Tongue (tissue), 2 donors: ENCODE results near the gene RCBTB2. TPM values are rescaled to one million over a fixed set of nuclear protein-coding genes. Genes with fewer than 3 reads are reported as not detected.
"Not testable (repeated sequence)": the region's sequence is repeated elsewhere in the genome, so short reads cannot be mapped to it uniquely, and the experiment has no call there.

Experiments used
- DNase-seq: peaks from one replicate; pipeline ENCODE4 v3.0.0-alpha.2; 2015
- total RNA-seq: library from RNA; depleted of rRNA; stranded (reverse); fragments of >200 nt; gene quantifications from one replicate; pipeline ENCODE4 v1.2.3, GENCODE V29; 2014

RCBTB2 gene
- total RNA-seq, 1 donor from 2014 or later, result 43.3 TPM

- DNase-seq, result no peak
Measured at GRCh38 chr13:48493066-48493765, 39.7 kb downstream of the RCBTB2 start.

- peak; percentile 42 for DNase-seq
Measured at GRCh38 chr13:48492470-48493065, 40.3 kb downstream of the RCBTB2 start.

- no peak for DNase-seq
Measured at GRCh38 chr13:48492096-48492440, 40.8 kb downstream of the RCBTB2 start.

GRCh38 chr13:48491423-48492095 is 41.3 kb downstream of the RCBTB2 start:
- DNase-seq, result no peak

- no peak for DNase-seq
Measured at GRCh38 chr13:48490241-48490640, 42.6 kb downstream of the RCBTB2 start.

GRCh38 chr13:48489666-48490065 is 43.2 kb downstream of the RCBTB2 start:
- no peak for DNase-seq

- no peak for DNase-seq
Measured at GRCh38 chr13:48488995-48489394, 43.9 kb downstream of the RCBTB2 start.

GRCh38 chr13:48487968-48488367 is 44.9 kb downstream of the RCBTB2 start:
- DNase-seq, result no peak

- DNase-seq, result no peak
Measured at GRCh38 chr13:48486836-48487235, 46.0 kb downstream of the RCBTB2 start.

GRCh38 chr13:48486362-48486761 is 46.5 kb downstream of the RCBTB2 start:
- no peak for DNase-seq

- no peak for DNase-seq
Measured at GRCh38 chr13:48485432-48485831, 47.4 kb downstream of the RCBTB2 start.

- DNase-seq, result no peak
Measured at GRCh38 chr13:48483575-48483974, 49.3 kb downstream of the RCBTB2 start.

GRCh38 chr13:48478391-48478790 is 54.5 kb downstream of the RCBTB2 start:
- peak; percentile 32 for DNase-seq

- DNase-seq, result no peak
Measured at GRCh38 chr13:48477191-48477855, 55.6 kb downstream of the RCBTB2 start.

GRCh38 chr13:48476686-48477085 is 56.2 kb downstream of the RCBTB2 start:
- DNase-seq, result no peak

GRCh38 chr13:48476215-48476614 is 56.7 kb downstream of the RCBTB2 start:
- no peak for DNase-seq

- DNase-seq, result no peak
Measured at GRCh38 chr13:48475230-48475629, 57.6 kb downstream of the RCBTB2 start.

GRCh38 chr13:48457578-48458242 is 75.2 kb downstream of the RCBTB2 start:
- no peak for DNase-seq

- DNase-seq, result no peak
Measured at GRCh38 chr13:48456546-48456945, 76.3 kb downstream of the RCBTB2 start.

GRCh38 chr13:48451196-48451595 is 81.7 kb downstream of the RCBTB2 start:
- not testable (repeated sequence) for DNase-seq

- DNase-seq, result no peak
Measured at GRCh38 chr13:48449656-48450055, 83.2 kb downstream of the RCBTB2 start.

GRCh38 chr13:48448959-48449614 is 83.8 kb downstream of the RCBTB2 start:
- no peak for DNase-seq
